ENCODE data around the gene FEV.

Gene FEV

DNA sequence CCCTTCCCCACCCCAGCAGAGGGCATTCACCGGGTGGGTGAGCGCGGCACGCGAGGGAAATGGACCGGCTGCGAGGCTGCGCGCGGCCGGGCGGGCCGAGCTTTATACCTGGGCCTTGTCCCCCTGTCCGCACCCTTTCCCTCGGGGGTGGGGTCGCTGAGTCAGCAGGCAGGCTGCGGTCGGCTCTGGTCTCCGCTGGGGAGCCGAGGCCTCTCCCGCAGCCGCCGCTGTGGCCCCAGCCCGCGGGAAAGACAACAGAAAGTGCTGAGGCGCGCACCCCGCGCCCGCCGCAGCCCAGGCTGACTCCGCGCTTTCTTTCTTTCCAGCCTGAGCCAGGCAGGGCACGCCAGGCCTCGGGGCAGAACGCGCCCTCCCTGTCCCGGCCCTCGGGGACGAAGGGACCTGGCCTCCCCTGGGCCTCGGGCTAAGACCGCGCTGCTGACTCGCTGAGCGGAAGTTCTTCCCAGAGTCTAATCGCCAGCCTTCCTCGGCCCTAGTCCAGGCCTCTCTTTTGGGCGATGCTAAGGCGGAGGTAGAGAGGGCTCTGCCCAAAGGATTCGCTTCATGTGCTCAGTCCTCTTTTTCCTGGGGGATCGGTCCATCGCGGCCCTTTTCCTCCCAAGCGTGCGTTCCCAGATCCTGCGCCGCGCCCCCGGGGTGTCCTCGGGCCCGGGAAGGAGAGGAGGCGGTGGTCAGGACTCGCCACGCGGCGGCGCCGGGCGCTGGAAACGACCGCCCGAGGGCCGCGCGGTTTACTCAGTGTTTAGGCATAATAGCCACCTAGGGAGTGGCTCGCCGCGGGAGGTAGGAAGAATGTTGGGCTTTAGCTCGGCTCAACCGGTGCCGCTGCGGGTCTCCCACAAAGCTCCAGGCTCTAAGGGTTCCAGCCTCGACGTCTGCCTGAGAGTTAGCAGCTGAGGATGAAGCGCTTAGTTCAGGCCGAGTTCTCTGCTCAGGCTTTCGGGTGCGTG, 8.6 kb upstream of the FEV start, which contains the start of gene CRYBA2:
TSS of gene CRYBA2 (minus strand) at position 78 of the 971 bp plus-strand sequence. CDS start 246 bp downstream, outside the sequence.
- no peak for DNase-seq (ENCODE audit: low read depth)

GRCh38 chr2:218992703-218993344, 7.8 kb upstream of the FEV start:
- no peak for DNase-seq (ENCODE audit: low read depth)

DNA sequence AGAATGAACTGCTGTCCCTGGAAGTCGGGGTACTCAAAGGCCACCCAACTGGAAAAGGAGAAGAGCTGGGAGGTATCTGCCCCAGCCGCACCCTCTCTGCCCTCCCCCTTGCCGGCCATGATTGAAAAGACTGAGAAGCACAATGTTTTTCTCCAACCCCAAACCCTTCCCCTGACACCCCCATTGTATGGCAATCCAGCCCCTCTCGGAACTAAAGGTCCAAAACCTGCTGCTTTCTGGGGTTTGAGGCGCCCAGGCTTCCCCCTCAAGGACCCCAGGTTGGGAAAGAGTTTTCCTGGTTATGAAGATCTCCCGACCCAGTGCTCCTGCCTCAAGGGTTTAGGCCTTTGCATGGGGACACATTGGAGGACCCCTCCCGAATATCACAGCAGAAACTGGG, 7.2 kb upstream of the FEV start:
- DNase-seq (ENCODE audit: low read depth) = no peak

- DNase-seq (ENCODE audit: low read depth) = no peak
Measured at GRCh38 chr2:218991674-218992168, 6.7 kb upstream of the FEV start.

DNA sequence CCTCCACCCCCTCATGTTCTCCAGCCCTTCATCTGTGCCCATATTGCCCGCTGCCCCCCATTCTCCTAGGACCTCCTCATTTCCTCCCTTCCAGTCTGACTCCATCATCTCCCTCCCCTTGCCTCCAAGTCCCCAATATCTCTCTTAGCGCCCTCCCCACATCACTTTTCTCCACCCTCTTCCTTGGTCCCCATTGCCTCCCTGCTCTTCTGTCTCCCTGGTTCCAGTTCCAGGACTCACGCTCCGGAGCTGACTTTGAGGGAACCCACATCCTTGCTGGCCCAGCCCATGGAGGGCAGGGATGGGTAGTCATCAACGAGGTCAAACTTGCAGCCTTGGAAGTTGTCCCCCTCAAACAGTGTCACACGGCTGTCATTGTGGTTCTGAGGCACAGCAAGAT, 5.6 kb upstream of the FEV start:
- no peak for DNase-seq (ENCODE audit: low read depth)

GRCh38 chr2:218990052-218990451, 5.1 kb upstream of the FEV start:
- DNase-seq (ENCODE audit: low read depth) = no peak

DNA sequence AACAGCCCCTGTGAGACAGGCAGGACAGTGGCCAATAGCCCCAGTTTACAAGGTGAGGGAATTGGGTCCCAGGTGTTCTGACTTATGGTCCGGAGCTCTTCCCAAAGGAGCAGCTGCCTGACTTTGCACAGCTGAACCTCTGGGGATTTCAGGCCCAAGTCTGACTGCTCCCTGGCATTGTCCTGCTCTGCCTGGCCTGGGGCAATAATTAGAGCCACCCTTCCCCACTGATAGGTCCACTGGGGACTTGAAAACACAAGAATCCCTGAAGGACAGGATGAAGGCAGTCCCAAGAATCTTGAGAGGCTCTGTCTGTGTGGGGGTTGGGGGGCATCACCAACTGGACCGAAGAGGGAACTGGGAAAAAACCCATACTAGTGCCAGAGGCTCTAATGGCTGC, 3.7 kb upstream of the FEV start:
- no peak for DNase-seq (ENCODE audit: low read depth)

DNA sequence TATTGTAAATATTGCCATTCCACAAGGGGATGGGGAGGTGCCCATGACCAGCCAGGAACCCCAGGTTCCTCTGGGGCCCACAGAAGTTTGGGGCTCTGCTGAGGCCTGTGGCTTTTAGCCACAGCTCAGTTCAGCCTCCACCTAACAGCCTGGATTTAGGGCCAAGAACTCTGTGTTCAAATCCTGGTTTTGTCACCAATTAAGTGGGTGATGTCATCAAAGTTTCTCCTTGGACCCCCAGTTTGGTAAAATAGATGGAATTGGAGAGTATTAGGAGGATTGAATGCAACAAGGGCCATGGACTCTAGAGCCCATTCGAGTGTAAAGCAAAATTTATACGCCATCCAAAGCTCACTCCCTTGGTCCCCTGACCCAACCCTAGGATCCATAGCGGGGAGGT, 3.2 kb upstream of the FEV start:
- no peak for DNase-seq (ENCODE audit: low read depth)

GRCh38 chr2:218986148-218986761, 1.3 kb upstream of the FEV start:
- no peak for DNase-seq (ENCODE audit: low read depth)

DNA sequence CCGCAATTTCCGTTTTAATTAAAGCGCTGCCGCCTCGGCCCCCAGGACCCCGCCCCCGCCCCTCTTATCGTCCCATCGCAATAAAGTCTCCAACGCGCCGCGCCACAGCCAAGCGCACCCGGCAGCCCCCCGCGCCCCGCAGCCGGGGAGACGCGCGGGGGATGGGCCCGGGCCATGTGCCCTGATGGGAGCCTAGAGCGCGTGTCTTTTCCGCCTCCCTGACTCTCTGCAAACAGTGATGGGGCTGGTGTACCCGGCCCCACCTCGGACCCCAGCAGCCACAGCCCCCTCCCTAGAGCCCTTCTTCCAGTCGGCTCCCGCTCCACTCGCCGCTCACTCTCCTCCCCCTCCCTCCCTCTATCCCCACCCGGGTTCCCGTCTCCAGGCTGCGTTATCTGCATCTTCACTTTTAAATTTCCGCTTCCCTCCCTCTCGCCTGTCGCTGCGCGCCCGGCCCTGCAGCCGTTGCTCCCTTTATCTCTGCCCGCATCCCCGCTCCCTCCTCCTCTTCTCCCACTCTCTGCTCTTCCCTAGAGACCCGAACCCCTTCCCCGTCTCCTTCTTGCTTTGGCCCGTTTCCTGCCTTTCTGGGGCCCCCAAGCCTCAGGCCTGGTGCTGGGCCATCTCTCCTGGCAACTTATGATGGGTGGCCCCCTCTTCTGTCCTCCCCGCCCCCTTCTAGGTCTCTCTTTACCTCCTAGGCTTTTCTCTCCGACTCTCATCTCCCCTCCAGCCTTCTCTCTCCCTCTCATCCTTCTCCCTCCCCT, 524 bp upstream of the FEV start:
- no peak for DNase-seq (ENCODE audit: low read depth)

DNA sequence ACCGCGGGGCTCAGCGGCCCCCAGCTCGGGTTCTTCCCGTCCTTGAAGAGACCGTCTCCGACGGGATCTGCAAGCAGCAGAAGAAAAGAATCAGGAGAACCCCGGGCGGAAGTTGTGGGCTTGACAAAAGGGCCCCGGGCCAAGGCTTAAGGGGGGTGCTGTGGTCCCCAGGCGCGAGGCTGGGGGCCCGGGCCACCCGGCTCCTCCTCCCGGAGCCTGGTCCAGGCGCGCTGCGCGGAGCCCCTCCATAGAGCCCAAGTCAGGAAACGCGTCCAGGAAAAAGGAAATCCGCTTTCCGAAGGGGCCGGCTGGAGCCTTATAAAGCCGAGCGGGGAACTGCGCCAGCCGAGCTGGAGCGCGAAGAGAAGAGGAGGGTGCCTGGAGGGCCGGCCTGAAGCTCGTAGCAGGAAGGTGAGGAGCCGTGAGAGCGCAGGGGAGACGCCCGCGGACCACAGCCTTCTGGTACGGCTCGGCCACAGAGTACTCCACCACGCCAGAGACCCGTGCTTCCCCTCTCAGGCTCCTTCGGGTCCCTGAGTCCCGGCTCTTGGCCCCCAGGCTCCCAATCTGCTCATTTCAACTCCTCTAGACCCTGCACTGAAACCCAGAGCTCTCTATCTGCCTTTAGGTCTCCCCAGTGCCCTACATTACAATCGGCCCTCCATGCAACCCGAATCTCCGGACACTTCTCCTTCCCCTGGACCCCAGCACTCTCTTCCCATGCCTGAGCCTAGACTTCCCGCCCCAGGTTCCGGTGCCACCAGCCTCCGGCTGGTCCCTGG, 554 bp downstream of the FEV start:
- DNase-seq (ENCODE audit: low read depth) = no peak

DNA sequence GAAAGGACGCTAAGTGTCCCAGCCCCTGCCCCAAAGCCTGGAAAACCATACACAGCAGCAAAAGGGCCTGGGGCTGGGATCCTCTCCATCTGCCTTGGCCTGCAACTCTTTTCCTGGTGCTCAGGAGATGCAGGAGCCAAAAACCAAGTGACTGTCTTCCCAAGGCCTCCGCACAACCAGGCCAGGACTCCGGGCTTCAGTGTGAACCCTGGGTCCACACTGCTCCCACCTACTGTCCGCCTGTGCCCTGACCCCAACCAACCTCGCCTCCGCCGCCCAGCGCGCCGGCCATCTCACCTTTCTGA, 1.1 kb downstream of the FEV start:
- DNase-seq (ENCODE audit: low read depth) = no peak

DNA sequence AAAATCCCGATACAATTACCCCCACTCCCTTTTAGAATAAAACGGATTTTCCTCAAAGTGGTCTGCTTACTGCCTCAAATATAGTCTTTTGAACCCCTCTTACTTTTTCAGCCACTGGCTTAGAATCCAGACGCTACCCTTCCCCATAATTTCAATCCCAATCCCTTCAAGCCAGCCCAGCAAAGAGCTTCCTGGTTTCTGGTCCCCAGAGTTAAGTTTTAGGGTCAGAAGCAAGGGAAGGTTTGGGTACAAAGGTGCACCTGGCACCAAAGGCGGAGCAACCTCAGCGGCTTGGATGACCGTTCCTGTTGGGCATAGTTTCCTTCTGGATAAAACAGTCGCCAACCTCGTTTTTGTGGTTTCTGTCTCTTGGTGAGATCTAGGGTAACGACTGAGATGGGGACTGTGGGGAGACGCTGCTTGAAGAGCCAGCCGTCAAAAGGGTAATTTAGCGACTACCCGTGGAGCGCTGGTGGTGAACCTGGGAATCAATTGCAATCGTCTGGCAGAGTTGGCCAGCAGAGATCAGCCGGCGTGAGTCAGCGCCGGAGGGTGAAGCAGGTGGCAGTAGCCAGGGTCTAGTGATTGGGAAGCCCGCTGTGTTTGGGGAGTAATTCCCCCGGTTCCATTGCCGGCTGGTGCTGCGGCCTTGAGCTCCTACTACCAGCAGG, 1.6 kb downstream of the FEV start:
- DNase-seq (ENCODE audit: low read depth) = no peak

DNA sequence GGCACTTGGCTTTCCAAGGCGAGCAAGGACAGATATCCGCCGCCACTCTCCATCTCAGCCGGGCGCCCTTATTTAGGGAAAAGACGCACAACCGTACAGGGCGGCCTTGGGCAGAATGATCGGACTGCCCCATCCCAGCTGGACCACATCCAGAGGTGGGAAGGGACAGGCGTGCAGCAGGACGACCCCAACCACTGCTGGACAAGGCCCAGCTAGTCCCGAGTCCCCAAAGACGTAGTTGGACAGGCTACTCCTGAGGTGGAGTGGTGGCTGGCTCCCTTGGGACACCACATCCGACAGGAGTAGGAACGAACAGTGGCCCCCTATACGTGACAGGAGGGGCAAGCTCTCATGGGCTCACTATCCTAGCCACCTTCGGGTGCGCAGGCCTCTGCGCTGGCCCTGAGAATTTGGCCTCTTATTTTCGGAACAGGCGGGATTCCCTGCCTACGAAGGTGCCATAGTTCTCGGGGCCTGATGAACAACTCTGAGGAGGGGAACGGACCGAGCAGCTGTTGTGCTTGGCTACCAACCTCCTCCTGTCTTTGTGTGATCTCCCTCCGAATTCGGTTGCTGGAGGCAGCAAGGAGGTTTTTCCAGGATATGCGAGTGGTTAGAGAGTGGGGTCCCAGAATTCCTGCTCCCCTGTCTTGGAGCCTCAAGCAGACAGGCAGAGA, 2.3 kb downstream of the FEV start:
- DNase-seq (ENCODE audit: low read depth) = no peak

GRCh38 chr2:218981881-218982585, 3.0 kb downstream of the FEV start:
- no peak for DNase-seq (ENCODE audit: low read depth)

DNA sequence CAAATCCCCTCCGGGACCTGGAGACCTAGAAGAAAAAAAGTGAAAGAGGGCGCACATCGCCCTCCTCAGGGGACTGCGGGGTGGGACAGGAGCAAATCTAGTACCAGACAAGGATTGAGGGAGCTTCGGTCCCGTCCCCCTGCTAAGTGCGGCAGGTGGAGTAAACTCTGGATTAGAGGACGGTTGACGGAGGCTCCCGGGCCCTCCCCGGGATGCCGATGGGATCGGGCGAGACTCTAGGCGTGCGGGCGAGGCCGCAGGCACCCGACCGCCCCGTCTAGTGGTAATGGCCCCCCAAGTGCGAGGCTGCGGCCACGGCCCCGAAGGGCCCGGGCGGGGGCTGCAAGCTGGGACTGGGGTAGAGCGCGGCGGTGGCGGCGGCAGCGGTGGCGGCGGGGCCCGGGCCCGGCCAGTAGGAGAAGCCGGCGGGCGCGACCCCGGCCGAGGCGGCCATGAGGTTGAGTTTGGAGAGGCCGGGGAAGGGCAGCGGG, 3.5 kb downstream of the FEV start:
- no peak for DNase-seq (ENCODE audit: low read depth)

- DNase-seq (ENCODE audit: low read depth) = no peak
Measured at GRCh38 chr2:218980735-218981389, 4.1 kb downstream of the FEV start.

DNA sequence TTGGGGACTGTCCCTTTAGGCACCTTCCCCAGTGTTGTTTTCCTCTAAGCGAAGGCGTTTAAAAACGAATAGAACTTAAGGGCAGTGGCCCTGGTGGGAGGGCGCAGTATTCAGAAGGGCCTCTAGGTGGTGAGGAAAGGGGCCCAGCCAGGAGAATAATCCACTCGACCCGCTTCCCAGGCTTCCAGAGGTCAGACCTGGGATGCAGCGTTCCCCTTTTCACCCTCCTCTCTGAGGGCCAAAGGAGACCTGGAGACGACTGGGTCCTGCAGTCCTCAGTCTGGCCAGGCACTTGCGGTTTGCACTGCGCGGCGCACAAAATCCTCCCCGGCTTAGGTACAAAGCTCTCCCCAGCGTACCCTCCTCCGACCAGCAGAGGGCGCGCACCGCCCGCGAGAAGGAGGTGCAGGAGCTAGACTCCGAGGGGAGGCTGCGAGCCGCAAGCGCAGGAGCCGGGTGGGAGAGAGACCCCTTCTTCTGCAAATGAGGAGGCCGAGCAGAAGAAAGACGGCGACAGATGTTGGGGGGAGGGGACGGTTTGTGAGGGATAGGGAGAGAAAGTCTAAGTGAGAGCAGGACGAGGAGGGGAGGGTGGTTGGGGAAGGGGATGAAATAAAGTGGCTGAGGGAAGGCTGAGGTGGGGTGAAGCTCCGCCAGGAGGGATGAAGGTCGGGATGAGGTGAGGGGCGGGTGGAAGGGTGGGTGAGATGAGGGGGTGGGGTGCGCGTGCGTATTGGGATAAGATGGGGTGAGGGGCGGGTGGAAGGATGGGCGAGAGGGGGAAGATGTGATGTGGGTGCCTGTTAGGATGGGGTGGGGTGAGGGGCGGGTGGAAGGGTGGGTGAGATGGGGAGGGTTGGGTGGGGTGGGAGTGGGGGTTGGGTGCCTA, 4.9 kb downstream of the FEV start:
- no peak for DNase-seq (ENCODE audit: low read depth)
